ENCODE results near the gene MDGA2.
"Not testable (repeated sequence)": the region's sequence is repeated elsewhere in the genome, so short reads cannot be mapped to it uniquely, and the experiment has no call there.

Gene MDGA2

DNA sequence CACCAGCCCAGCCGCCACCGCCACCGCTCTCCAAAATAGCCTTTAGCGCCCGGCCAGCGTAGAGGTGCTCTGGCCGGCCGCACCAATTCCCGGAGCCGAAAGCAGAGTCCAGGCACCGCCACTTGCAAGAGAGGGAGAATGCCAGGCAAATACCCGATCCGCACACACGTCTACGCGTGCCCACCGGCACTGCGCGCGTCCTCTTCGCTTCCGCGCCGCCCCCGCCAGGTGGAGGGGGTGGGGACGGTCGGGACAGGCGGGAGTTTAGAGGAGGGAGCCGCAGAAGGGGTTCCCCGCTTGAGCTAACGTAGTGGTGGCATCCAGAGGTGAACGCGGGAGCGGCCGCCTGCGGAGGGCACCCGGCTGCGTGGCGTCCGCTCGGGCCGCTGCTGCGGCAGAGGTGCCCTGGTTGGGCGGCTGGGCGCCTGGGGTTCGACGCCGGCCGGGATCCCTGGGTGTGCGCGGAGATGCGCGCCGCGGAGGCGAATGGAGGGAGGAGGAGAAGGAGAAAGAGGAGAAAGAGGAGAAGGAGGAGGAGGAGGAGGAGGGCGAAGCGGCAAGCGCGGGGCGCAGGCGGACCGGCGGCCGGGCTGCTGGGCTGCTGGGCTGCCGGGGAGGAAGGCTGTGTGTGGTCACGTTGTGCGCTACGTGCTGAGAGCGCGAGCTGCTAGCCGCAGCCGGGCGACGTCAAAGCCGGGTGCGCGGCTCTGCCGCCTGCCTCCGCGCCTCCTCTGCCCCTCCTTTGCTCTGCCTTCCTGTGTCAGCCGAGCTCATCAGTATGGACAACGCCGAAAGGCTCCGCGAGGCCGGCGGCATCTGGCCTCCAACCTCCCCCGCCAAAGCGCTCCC is at the start of gene MDGA2:
Gene MDGA2 (minus strand): TSS at position 140 of the 849 bp plus-strand sequence.
- DNase-seq = peak; percentile 84

DNA sequence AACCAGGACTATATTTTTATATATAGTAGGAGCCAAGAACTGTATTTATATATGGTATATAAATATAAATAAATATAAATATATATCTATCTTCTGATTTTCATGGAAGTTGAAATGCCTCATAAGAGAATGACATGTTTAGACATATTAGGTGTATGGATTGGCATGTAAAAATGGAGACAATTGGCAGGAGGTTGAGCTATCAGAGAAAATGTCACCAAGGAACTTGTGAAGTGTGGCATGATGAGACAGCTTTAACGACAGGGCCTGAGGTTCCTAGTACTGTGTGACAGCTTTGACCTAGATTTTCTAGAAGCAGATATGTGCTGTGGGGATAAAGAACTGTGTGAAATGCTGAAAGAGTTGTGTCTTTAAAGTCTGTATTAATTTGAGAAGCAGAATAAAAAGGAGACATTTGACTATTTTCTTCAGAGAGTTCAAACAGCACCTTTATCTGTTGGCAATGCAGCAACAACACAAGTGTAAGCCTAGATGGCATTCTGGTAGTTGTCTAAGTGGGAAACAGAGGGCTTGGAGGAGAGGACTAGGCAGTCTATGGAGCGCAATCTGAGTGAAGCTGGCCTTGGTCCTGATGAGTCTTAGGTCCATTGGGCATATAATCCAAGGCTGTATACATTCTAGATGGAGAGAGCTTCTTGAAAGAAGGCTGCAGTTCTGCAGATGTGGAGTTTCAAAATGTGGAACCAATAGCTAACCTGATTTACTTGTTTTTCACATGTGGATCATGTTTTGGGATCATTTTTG is 47.7 kb upstream of the MDGA2 start:
- no peak for DNase-seq

DNA sequence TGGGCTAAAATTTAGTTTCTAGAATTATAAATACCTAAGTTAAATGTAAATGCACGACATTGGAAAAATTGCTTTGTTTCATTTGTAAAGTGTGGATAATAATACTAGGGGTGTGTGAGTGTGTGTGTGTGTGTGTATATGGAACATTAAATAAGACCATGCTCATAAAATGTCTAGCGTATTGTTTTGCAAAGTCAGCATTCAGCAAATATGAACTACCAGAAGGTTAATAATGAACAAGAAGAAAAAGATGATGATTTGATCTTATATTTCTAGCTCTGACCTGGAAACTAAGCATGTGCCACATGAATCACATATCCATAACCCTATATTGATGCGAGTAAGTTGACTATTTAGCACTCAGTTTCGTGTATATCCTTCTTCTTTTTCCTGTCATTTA is 44.9 kb upstream of the MDGA2 start:
- no peak for DNase-seq

DNA sequence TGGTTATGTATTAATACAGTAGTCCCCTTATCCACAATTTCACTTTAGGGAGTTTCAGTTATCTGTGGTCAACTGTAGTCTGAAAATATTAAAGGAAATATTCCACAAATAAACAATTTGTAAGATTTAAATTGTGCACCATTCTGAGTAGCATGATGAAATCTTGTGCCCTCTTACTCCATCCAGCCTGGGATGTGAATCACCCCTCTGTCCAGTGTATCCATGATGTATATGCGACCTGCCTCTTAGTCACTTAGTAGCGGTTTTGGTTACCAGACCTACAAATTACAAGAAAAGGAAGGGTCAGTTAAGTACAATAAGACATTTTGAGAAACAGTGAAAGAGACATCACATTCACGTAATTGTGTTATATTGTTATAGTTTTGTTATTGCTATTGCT is 39.9 kb upstream of the MDGA2 start:
- no peak for DNase-seq

DNA sequence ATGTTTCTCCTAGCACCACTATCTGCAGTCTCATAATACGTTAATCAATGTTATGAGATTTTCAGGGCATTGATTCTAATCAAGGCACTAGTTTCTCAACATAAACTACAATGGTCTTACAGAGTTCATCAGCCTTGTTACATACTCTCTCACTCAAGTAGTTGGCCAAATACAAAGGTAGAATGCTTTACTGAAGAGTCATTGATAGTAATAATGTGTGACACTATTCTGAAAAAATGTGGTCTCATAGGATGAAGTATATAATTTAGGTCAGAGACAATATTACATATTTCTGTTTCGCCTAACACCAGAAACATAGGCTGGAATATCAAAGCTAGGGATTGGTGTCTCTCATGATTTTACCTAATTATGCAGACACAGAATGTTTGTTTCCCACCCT is 35.2 kb upstream of the MDGA2 start:
- DNase-seq = no peak

DNA sequence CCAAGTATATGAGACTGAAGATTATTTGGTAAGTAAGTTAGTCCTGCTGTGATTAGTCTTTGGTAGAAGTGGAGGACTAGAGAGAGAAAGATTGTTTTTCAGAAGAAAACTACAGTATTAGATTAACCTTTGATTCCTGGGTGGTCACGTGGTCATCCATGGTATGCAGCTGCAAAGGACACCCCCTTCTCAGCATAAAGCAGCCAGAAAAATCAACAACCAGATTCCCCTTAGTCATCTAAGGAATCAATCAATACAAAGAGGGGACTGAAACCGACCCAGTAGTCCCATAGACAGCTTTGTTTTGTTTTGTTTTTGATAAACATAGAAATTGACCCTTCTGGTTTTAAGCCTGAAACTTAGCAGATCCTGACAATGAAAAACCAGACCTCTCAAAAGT is 30.3 kb upstream of the MDGA2 start:
- no peak for DNase-seq

DNA sequence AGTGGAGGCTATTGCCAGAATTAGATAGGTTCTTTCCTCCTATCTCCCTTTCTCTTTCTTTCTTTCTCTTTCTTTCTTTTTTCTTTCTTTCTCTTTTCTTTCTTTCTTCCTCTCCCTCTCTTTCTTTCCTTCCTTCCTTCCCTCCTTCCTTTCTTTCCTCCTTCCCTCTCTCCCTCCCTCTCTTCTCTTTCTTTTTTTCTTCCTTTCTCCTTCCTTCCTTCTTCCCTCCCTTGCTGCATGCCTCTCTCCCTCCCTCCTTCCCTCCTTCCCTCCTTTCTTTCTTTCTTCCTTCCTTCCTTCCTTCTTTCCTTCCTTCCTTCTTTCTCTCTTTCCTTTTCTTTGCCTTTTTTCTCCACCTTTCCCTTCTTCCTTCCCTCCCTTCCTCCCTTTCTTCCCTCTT is 16.4 kb upstream of the MDGA2 start:
- DNase-seq = no peak

DNA sequence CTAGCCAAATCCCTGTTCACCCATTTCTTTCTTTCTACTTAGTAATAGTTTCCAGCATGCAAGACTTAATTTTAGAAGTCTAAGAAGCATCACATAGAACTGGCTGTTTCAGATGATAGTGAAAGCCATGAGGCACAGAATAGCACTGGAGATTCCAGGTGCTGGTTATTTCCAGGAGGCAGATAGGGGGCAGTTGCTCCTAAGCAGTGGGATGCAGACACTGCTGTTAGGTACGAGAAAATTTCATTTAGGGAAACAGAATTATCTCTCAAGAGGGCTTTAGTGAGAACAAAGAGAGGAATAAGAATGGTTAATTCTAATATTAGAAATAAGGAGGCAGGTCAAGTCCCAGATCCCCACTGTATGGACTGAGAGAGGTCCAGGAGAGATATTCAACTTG is 3.6 kb upstream of the MDGA2 start:
- no peak for DNase-seq

DNA sequence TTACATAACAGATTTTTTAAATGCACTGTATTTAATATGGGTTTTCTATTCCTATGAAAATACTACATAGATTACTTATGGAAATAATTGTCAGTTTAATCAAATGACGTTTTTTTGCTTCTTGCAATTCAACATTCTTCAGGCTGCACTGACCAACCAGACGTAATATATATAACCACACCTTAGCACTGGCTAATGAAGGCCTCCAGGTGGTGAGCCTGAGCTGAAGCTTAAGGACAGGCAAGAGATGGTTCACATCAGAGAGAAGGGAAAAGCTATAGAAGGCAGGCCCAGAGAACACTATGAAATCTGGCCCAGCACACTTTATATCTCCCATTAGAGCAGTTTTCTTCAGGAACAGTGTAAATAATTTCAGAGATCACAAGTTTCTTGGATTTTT is 2.8 kb upstream of the MDGA2 start:
- no peak for DNase-seq

DNA sequence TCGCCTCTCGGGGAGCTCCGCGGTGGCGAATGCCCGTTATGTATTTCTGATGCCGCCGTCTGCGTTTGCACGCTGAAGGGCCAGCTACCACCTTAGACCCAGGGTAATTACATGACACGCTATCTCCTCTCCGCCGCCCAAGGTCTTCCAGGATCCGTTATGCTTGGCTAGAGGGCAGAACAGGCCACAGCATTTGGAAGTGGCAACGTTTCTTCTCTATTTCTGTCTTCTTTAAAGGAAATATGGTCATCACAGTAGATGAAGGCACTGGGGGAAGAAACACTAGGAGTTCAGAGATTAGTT is 861 bp upstream of the MDGA2 start:
- no peak for DNase-seq

DNA sequence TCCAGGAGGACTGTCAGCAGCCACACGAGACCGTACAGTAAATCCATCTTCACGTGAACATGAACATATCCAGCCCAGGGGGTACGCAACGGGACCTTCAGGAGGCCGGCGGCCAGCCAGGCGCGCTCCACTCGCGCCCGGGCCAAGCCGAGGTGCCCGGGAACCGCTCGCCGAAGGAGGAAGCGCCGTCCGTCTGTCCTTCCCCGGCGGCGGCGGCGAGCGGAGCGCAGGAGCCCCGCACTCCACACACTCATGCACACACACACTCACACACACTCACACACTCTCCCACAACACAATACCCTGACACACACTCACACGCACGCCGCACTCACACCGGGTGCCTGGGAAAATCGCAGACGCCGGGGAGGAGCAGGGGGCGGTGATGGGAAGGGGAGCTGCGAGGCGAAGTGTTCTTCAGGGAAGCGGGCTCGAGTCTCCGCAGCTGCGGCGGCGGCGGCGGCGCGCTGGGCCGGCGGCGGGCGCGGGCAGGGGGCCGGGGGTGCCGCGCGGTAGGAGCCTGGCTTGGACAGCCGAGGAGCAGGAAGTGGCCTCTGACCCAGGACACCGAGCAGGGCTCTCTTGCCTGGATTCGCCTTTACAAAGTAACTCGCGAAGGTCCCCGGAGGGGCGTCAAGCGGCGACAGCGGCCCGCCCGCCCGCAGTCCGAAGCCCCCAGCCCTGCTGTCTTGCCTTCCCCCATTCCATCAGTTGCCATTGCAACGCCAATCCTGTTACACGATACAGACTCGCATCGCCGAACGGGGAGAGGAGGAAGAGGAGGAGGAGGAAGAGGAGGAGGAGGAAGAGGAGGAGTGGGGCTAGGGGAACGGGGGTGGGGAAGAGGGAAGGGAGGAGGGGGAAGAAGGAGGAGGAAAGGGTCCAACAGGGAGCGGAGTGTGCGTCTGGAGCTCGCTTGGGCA is 601 bp downstream of the MDGA2 start:
- peak; percentile 68 for DNase-seq

DNA sequence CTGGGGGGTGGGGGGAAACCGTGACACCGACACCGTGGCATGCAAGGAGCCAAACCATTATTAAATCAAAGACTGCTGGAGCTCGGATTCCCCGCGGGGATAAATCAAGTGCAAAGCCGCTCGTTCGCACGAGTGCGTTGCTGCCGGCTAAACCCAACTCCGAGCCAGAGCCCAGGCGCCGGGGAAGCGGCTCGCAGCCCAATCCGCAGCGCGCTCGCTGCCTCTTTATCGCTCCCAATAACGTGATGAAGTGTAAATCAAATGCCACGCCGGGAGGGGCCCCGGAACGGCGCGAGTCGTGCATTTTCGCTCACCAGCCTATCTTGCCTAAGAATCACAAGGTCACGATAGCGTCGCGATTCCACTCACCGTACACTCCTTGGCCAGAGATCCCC is 1.3 kb downstream of the MDGA2 start:
- peak; percentile 60 for DNase-seq

DNA sequence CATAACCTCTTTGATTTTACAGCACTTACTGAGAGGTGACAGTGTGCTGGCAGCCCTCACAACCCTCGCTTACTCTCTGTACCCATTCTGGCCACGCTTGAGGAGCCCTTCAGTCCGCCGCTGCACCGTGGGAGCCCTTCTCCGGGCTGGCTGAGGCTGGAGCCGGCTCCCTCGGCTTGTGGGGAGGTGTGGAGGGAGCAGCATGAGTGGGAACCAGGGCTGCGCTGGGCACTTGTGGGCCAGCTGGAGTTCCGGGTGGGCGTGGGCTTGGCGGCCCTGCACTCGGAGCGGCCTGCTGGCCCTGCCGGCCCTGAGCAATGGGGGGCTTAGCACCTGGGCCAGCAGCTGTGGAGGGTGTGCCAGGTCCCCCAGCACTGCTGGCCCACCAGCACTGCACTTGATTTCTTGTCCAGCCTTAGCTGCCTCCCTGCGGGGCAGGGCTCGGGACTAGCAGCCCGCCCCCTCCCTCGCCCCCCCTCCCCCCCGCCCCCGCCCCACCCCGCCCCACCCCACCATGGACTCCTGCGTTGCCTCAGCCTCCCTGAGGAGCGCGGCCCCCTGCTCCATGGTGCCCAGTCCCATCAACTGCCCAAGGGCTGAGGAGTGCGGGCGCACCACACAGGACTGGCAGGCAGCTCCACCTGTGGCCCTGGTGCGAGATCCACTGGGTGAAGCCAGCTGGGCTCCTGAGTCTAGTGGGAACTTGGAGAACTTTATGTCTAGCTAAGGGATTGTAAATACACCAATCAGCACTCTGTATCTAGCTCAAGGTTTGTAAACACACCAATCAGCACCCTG is 9.9 kb downstream of the MDGA2 start:
- no peak for DNase-seq

DNA sequence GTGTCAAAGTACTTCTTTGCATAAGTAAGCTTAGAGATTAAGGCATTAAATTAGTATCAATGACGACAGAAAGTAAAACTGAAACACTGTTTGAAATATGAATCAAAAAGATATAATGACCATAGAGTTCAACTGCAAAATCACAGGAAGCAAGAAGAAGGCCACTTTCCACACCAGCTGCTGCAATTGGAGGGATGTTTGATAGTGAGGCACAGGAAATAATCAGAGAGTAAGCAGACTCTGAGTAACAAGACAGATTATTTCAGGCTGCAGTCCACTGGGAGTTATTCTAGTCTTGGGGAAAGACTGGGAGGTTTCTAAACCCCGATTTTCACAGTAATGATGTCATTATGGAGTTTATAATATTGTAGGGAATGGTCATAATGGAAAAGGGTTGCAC is 12.9 kb downstream of the MDGA2 start:
- DNase-seq = no peak

DNA sequence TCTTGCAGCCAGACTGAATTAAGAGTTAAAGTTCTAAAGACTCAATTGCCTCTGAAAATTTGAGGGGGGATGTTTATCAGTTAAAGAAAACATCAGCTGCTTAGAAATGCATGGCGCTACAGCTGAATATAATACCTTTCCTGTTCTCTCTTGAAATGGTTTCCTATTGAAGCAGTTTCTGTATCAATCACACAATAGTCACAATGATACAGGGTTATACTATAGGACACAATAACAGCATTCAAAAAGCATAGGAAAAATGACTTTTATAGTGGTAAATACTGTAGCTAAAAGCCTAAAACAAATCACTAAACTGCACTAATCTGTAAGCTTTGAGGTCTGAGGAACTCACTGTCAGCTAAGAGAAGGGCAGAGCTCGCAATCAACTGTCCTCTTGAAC is 15.2 kb downstream of the MDGA2 start:
- DNase-seq = no peak

DNA sequence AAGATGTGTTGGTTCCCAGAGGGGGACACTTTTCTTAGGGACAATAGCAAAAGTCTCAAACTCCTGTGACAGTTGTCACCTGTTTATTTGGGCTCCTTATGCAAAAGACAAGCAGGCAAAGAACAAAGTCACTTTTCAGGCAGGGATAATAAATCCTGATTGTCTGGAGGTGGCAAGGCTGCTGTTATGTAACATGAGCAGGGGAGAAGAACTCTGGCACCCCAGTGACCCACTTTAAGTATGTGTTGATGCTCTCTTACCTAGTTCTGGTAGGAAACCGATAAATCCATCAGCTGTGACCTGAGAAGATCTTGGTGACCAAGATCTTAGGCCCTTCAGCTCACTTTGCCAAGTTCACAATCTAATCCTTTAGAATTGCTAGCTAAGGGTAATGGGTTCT is 17.4 kb downstream of the MDGA2 start:
- DNase-seq = no peak

DNA sequence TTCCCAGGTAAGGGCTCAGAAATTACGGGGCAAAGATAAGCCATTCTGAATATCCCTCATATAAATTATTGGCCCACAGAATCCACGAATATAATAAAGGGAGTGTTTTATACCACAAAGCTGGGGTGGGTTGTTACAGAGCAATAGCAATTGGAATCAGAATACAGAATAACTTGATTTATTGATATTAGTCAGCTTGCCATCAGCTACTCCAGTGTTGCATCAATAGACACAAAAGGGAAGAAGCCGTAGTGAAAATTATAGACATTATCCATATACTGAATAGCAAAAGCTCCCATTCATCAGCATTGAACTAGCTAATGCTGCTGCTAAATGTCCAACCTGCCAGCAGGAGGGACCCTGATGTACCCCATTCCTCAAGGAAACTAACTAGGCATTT is 18.3 kb downstream of the MDGA2 start:
- DNase-seq = no peak

DNA sequence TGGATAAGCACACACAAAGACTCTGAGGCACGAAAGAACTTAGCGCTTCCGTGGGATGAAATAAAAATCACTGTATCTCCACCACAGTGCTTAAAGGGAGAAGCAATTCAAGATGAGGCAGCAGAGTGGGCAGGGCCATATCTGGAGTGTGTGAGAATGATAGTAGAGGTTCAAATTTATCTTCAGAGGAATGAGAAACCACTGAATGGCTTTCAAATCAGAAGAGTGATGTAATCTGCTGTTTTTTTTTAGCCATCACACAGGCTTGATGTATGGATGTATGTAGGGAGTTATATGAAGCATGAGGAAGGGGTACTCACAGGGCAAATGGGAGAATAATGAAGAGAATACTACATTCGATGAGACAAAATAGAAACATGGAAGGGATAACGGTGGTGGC is 24.1 kb downstream of the MDGA2 start:
- no peak for DNase-seq

DNA sequence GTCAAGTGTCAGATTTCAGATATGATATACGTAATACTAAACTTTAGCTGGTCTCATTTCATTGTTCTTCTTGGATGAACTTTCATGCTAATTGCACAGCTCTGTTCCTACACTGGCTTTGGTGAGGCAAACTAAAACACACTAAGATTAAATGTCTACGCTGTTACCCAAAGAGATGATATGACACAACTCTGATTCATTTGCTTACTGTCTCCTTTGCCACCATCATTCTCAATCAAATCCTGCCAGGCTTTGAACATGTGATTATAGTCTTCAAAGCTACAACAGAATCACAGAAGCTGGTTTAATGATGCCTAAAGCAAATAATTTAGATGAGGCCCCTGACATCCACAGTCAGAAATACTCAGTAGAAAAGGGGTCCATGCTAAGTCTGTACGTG is 37.7 kb downstream of the MDGA2 start:
- no peak for DNase-seq

DNA sequence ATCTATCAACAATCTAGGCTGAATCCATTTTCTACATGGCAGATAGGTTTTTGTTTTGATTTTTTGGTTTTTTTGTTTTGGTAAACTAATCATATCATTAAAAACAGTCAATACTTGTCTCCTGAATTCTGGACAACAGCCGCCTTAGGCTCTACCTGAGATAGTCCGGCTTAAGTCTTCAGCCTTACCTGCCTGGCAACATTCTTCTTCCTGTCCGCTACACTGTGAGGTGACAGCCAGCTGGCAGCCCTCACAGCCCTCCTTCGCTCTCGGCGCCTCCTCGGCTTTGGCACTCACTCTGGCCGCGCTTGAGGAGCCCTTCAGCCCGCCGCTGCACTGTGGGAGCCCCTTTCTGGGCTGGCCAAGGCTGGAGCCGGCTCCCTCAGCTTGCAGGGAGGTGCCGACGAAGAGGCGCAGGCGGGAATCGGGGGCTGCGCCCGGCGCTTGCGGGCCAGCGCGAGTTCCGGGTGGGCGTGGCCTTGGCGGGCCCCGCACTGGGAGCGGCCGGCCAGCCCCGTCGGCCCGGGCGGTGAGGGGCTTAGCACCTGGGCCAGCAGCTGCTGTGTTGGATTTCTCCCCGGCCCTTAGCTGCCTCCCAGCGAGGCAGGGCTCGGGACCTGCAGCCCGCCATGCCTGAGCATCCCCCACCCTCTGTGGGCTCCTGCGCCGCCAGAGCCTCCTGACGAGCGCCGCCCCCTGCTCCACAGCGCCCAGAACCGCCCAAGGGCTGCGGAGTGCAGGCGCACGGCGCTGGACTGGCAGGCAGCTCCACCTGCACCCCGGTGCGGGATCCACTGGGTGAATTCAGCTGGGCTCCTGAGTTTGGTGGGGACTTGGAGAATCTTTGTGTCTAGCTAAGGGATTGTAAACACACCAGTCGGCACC is 49.0 kb downstream of the MDGA2 start:
- DNase-seq = no peak

DNA sequence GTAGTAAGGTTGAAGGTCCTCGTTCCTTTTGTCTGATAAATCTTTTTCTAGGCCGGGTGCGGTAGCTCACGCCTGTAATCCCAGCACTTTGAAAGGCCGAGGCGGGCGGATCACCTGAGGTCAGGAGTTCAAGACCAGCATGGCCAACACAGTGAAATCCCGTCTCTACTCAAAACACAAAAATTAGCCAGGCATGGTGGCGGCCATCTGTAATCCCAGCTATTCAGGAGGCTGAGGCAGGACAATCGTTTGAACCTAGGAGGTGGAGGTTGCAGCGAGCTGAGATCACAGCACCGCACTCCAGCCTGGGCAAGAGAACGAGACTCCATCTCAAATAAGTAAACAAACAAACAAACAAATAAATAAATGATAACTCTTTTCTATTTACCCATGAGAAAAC is 51.3 kb downstream of the MDGA2 start:
- DNase-seq = not testable (repeated sequence)

DNA sequence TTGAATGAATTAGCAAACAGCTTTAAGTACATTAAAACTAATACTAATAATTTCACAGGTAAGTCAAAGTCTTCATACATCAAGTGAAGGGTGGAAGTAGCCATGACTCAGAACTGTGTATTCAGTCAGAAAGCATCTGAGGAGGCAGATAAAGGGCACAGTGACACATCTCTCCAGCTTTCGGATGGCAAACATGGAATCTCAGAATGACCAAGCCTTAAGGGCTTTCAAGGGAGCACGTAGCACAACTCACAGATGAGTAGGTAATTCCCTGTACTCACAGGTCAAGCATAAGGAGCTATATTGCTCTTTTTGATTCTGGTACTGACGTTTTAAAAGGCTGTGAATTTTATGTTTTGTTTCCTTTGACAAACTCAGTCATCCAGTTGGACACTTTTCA is 56.0 kb downstream of the MDGA2 start:
- DNase-seq = no peak

Data from islet precursor cell (in vitro differentiated cells).